Upper lobe of left lung (tissue), 6 donors: Measurements from ENCODE around the gene OMA1. TPM values are rescaled to one million over a fixed set of nuclear protein-coding genes. Genes with fewer than 3 reads are reported as not detected.

Experiments
- ATAC-seq, 2 donors: fragments of 200-7000 bp; cut with Tn5 transposase; one replicate each; pipeline ENCODE4 v1.9.1; 2022; ENCODE audit warnings: mild to moderate bottlenecking in 2 of 2, moderate library complexity in 2 of 2; ENCODE audit not compliant: low FRiP score in 2 of 2
- DNase-seq, 2 donors: peaks; one replicate each; pipeline ENCODE4 v3.0.0-alpha.2; 2019 to 2020
- H3K27ac ChIP-seq, 4 donors: fragments of 200-600 bp; sonication (generic); one replicate each; pipeline ENCODE4 v1.5.1; 2016 to 2019
- H3K27me3 ChIP-seq, 4 donors: fragments of 200-600 bp; sonication (generic); one replicate each; pipeline ENCODE4 v1.5.1; 2017 to 2019
- H3K36me3 ChIP-seq, 4 donors: fragments of 200-600 bp; sonication (generic); one replicate each; pipeline ENCODE4 v1.5.1; 2016 to 2019
- H3K4me1 ChIP-seq, 4 donors: fragments of 200-600 bp; sonication (generic); one replicate each; pipeline ENCODE4 v1.5.1; 2018 to 2019
- H3K4me3 ChIP-seq, 4 donors: fragments of 200-600 bp; sonication (generic); one replicate each; pipeline ENCODE4 v1.5.1; 2017 to 2019; ENCODE audit warnings: mild to moderate bottlenecking in 2 of 4, moderate library complexity in 1 of 4
- H3K9me3 ChIP-seq, 4 donors: fragments of 200-600 bp; sonication (generic); one replicate each; pipeline ENCODE4 v1.5.1; 2018 to 2019
- CTCF ChIP-seq, 6 experiments: fragments of 450-650 bp in 4 of 6; fragments of 200-600 bp in 2 of 6; sonication (generic) in 2 of 6; IDR thresholded peaks; one replicate each; pipeline ENCODE4 v1.5.1; 2016 to 2019; ENCODE audit warnings: antibody characterized with exemption in 6 of 6
- EP300 ChIP-seq, 4 donors: sonication (generic); formaldehyde crosslinking; IDR thresholded peaks; one replicate each; pipeline ENCODE4 v1.5.1; 2017; ENCODE audit warnings: antibody characterized with exemption in 4 of 4, control low read depth in 2 of 4
- POLR2A ChIP-seq, 4 donors: fragments of 450-650 bp; IDR thresholded peaks; one replicate each; pipeline ENCODE4 v1.5.1; 2016 to 2017; ENCODE audit warnings: antibody characterized with exemption in 4 of 4, mild to moderate bottlenecking in 2 of 4
- POLR2AphosphoS5 ChIP-seq, 2 donors: sonication (generic); formaldehyde crosslinking; IDR thresholded peaks; one replicate each; pipeline ENCODE4 v1.5.1; 2017; ENCODE audit warnings: antibody characterized with exemption in 2 of 2
- WGBS, 2 donors: methylation state at CpG; one replicate each; pipeline ENCODE4 v1.1.5; 2017 to 2018; 5-methylcytosine and 5-hydroxymethylcytosine counted together
- total RNA-seq, 6 donors: library from RNA; depleted of rRNA in 4 of 6; stranded (reverse); fragments of >200 nt in 4 of 6; gene quantifications; one replicate each; pipeline versions ENCODE4 v1.1.0 to v1.2.1, GENCODE V29; 2016 to 2021
- donor health status: DM: no; HTN: no; CAD: no; lungs with moderate emphysema.
- donor health status: DM: no; HTN: yes; CAD: no; lungs with severe emphysema.

OMA1 gene
- 10 to 100 TPM in 5 of 6 donors, 1 to 10 TPM in 1; 4.7 to 35.9 (median 20.7) TPM for total RNA-seq

GRCh38 chr1:58546520-58547308, at the start of gene OMA1:
Gene OMA1, minus strand, starts transcription at chr1:58546726. Its CDS starts 7,432 bp downstream, at chr1:58539294.
- Histone ChIP-seq H3K27ac (peak within 1 kb of the TSS; percentile 99), H3K36me3 (no peaks in the 10 kb centered on the region), H3K4me3 (peak within 1 kb of the TSS; percentile 42 to 80 (median 64)), H3K27me3 (no peaks in the 10 kb centered on the region), H3K9me3 (no peaks in the 10 kb centered on the region), H3K4me1 (peaks cover 9 to 20% (median 13%) of the 10 kb centered on the region in 4 donors)
- TF ChIP-seq POLR2A (IDR thresholded peaks at IDR 0.05) (peak in 3 of 4 donors; percentile 62 to 94 (median 76)), POLR2AphosphoS5 (IDR thresholded peaks at IDR 0.05) (peak; percentile 92 to 94), CTCF (IDR thresholded peaks at IDR 0.05) (peak; percentile 95 to 99 (median 98)), EP300 (IDR thresholded peaks at IDR 0.05) (peak in 1 of 4 donors; percentile 54)
- ATAC-seq (peak; percentile 99 to 100), DNase-seq (peak; percentile 99)
- WGBS, 2 donors = 1 to 3% methylated on average over 8 to 25 of the region's 46 CpGs

- WGBS, 2 donors = 79 to 100% methylated on average over 1 of the region's 1 CpG
- no peak overlapping the region for H3K4me3 ChIP-seq
- peaks cover 12 to 22% (median 15%) of the 10 kb centered on the region in 4 donors for H3K4me1 ChIP-seq
- no peaks in the 10 kb centered on the region for H3K27me3 ChIP-seq
- no peaks in the 10 kb centered on the region for H3K36me3 ChIP-seq
- ATAC-seq (no peak), DNase-seq (no peak)
- no peak for TF ChIP-seq EP300 (IDR thresholded peaks at IDR 0.05)
- no peak for TF ChIP-seq POLR2A (IDR thresholded peaks at IDR 0.05)
- no peak for TF ChIP-seq CTCF (IDR thresholded peaks at IDR 0.05)
- TF ChIP-seq POLR2AphosphoS5 (IDR thresholded peaks at IDR 0.05) = no peak
- no peaks in the 10 kb centered on the region for H3K9me3 ChIP-seq
- no peak overlapping the region for H3K27ac ChIP-seq
Measured at GRCh38 chr1:58594546-58594945, 48.0 kb upstream of the OMA1 start.

- no peak for TF ChIP-seq CTCF (IDR thresholded peaks at IDR 0.05)
- TF ChIP-seq POLR2A (IDR thresholded peaks at IDR 0.05) = no peak
- TF ChIP-seq POLR2AphosphoS5 (IDR thresholded peaks at IDR 0.05) = peak; percentile 53 to 68
- peak in 1 of 4 donors; percentile 84 for TF ChIP-seq EP300 (IDR thresholded peaks at IDR 0.05)
- Histone ChIP-seq H3K9me3 (no peaks in the 10 kb centered on the region), H3K27me3 (no peaks in the 10 kb centered on the region), H3K27ac (peak overlapping the region; percentile 46 to 73 (median 65)), H3K4me3 (no peak overlapping the region), H3K36me3 (no peaks in the 10 kb centered on the region), H3K4me1 (peaks cover 12 to 17% (median 15%) of the 10 kb centered on the region in 4 donors)
- WGBS, 2 donors = 43 to 48% methylated on average over 5 of the region's 5 CpGs
- DNase-seq = peak; percentile 22 to 91
- ATAC-seq = peak; percentile 84 to 92
Measured at GRCh38 chr1:58592522-58593134, 46.1 kb upstream of the OMA1 start.

- Histone ChIP-seq H3K36me3 (no peaks in the 10 kb centered on the region), H3K27ac (peak overlapping the region; percentile 40 to 73 (median 54)), H3K4me3 (no peak overlapping the region), H3K27me3 (no peaks in the 10 kb centered on the region), H3K9me3 (no peaks in the 10 kb centered on the region), H3K4me1 (peaks cover 12 to 17% (median 13%) of the 10 kb centered on the region in 4 donors)
- no peak for ATAC-seq
- WGBS, 2 donors = 70 to 80% methylated on average over 1 of the region's 1 CpG
- TF ChIP-seq CTCF (IDR thresholded peaks at IDR 0.05) = no peak
- TF ChIP-seq EP300 (IDR thresholded peaks at IDR 0.05) = no peak
- no peak for TF ChIP-seq POLR2AphosphoS5 (IDR thresholded peaks at IDR 0.05)
- no peak for TF ChIP-seq POLR2A (IDR thresholded peaks at IDR 0.05)
- no peak for DNase-seq
Measured at GRCh38 chr1:58591806-58592205, 45.3 kb upstream of the OMA1 start.
